WTC11 (cell line): ENCODE measurements around the gene KRTAP10-2. TPM values are rescaled to one million over a fixed set of nuclear protein-coding genes. Genes with fewer than 3 reads are reported as not detected.
"Not testable (repeated sequence)": the region's sequence is repeated elsewhere in the genome, so short reads cannot be mapped to it uniquely, and the experiment has no call there.

ENCODE experiments used
- ATAC-seq: fragments of 200-7000 bp; cut with Tn5 transposase; 2 replicates; pipeline ENCODE4 v1.10.0; 2021; ENCODE audit warnings: mild to moderate bottlenecking, moderate library complexity
- CTCF ChIA-PET: fragments of 300-600 bp; sonication (Branson Sonifier 250); formaldehyde crosslinking; loops from one replicate; lab custom pipeline; 2021; ENCODE audit warnings: antibody characterized with exemption; lab: Charles Lee
- POLR2A ChIA-PET: fragments of 350-600 bp; sonication (Branson Sonifier 250); formaldehyde crosslinking; loops from one replicate; lab custom pipeline; 2021; ENCODE audit warnings: antibody characterized with exemption; lab: Charles Lee
- DNase-seq: peaks from one replicate; pipeline ENCODE4 v3.0.0; 2021; ENCODE audit warnings: low spot score
- H3K27ac Mint-ChIP-seq: 2 replicates; pipeline ENCODE4 v1.8.0; 2021; ENCODE audit warnings: mixed read lengths
- H3K27me3 Mint-ChIP-seq: 2 replicates; pipeline ENCODE4 v1.8.0; 2021; ENCODE audit warnings: low read depth, mild to moderate bottlenecking, moderate library complexity, mixed read lengths
- H3K36me3 Mint-ChIP-seq: 2 replicates; pipeline ENCODE4 v1.8.0; 2021; ENCODE audit warnings: mixed read lengths
- H3K4me1 Mint-ChIP-seq: 2 replicates; pipeline ENCODE4 v1.8.0; 2022; ENCODE audit warnings: mixed read lengths
- H3K4me3 Mint-ChIP-seq: 2 replicates; pipeline ENCODE4 v1.8.0; 2021; ENCODE audit warnings: mild to moderate bottlenecking, moderate library complexity, mixed read lengths
- H3K9me3 Mint-ChIP-seq: 2 replicates; pipeline ENCODE4 v1.8.0; 2021; ENCODE audit warnings: mixed read lengths
- AFF4 ChIP-seq: sonication (generic); formaldehyde crosslinking; IDR thresholded peaks from 2 replicates; pipeline ENCODE4 v1.8.1; 2023; ENCODE audit warnings: mild to moderate bottlenecking, missing genetic modification reagents, borderline replicate concordance
- CBFB ChIP-seq: sonication (generic); formaldehyde crosslinking; IDR thresholded peaks from 2 replicates; pipeline ENCODE4 v1.8.1; 2022; ENCODE audit warnings: mild to moderate bottlenecking, low read depth, missing genetic modification reagents
- E2F1 ChIP-seq: sonication (generic); formaldehyde crosslinking; IDR thresholded peaks from 2 replicates; pipeline ENCODE4 v1.8.0; 2022; ENCODE audit warnings: mild to moderate bottlenecking, missing genetic modification reagents
- ELF4 ChIP-seq: sonication (generic); formaldehyde crosslinking; IDR thresholded peaks from 2 replicates; pipeline ENCODE4 v1.8.1; 2022; ENCODE audit warnings: low read depth, mild to moderate bottlenecking, moderate library complexity, missing genetic modification reagents
- ESRRA ChIP-seq: sonication (generic); formaldehyde crosslinking; IDR thresholded peaks from 2 replicates; pipeline ENCODE4 v1.8.1; 2022; ENCODE audit warnings: mild to moderate bottlenecking, missing genetic modification reagents, borderline replicate concordance
- HMGA2 ChIP-seq: fragments of 250-450 bp; sonication (Bioruptor Pico); IDR thresholded peaks from 2 replicates; pipeline ENCODE4 v1.4.0; 2021; ENCODE audit warnings: mild to moderate bottlenecking, moderate library complexity
- NFATC4 ChIP-seq: fragments of 250-450 bp; sonication (Bioruptor Pico); IDR thresholded peaks from 2 replicates; pipeline ENCODE4 v1.9.0; 2021; ENCODE audit warnings: mild to moderate bottlenecking
- STAT6 ChIP-seq: sonication (generic); formaldehyde crosslinking; conservative IDR thresholded peaks from 2 replicates; pipeline ENCODE4 v1.8.1; 2023; ENCODE audit warnings: mild to moderate bottlenecking, low read depth, missing genetic modification reagents, moderate library complexity
- ZNF219 ChIP-seq: sonication (generic); formaldehyde crosslinking; IDR thresholded peaks from 2 replicates; pipeline ENCODE4 v1.8.0; 2023; ENCODE audit warnings: missing genetic modification reagents, mild to moderate bottlenecking, borderline replicate concordance
- ZNF281 ChIP-seq: sonication (generic); formaldehyde crosslinking; IDR thresholded peaks from 2 replicates; pipeline ENCODE4 v1.8.0; 2023; ENCODE audit warnings: mild to moderate bottlenecking, missing genetic modification reagents
- total RNA-seq: library from RNA; stranded (reverse); gene quantifications from 3 replicates; pipeline ENCODE4 v1.2.3, GENCODE V29; 2021

The KRTAP10-2 gene
- total RNA-seq, 1 experiment from 2014 or later, result not detected

- CTCF ChIA-PET, result interaction anchor here (1.3 kb wide), 1 partner anchor 48 kb away, joined by 5 read pairs; no protein-coding TSS in a partner anchor
- H3K27ac Mint-ChIP-seq, ATAC-seq: not testable (repeated sequence)
Observed at GRCh38 chr21:44558329-44558675, 7.0 kb upstream of the KRTAP10-2 start.

GRCh38 chr21:44557491-44558328 lies 6.4 kb upstream of the KRTAP10-2 start:
- POLR2A ChIA-PET, result no interaction called here
- ATAC-seq, result no peak; the same call in 1 of the 2 replicates

More at GRCh38 chr21:44558329-44558675, 7.0 kb upstream of the KRTAP10-2 start:
- DNase-seq, H3K27me3 Mint-ChIP-seq, H3K9me3 Mint-ChIP-seq, H3K36me3 Mint-ChIP-seq, H3K4me3 Mint-ChIP-seq, POLR2A ChIA-PET: not testable (repeated sequence)
- H3K4me1 Mint-ChIP-seq, result peaks cover 12% of the 10 kb centered on the region

More at GRCh38 chr21:44557491-44558328, 6.4 kb upstream of the KRTAP10-2 start:
- Mint-ChIP-seq H3K36me3 (no peaks in the 10 kb centered on the region), H3K4me3 (no peak overlapping the region), H3K9me3 (peaks cover 10% of the 10 kb centered on the region), H3K4me1 (peaks cover 18% of the 10 kb centered on the region), H3K27ac (no peak overlapping the region), H3K27me3 (no peaks in the 10 kb centered on the region; the same call in none of the 2 replicates)
- CTCF ChIA-PET, result interaction anchor here (0.6 to 1.3 kb wide), 2 partner anchors 47 to 142 kb away, joined by 5 read pairs; no protein-coding TSS in a partner anchor
- no peak for DNase-seq
- no peak for TF ChIP-seq STAT6 (CRISPR knock-in tag)
- no peak for TF ChIP-seq E2F1
- no peak for TF ChIP-seq ESRRA (CRISPR knock-in tag)
- no peak for TF ChIP-seq CBFB (CRISPR knock-in tag)
- TF ChIP-seq AFF4, result no peak
- TF ChIP-seq ELF4 (CRISPR knock-in tag), result no peak
- no peak for TF ChIP-seq ZNF219
- no peak for TF ChIP-seq NFATC4 (CRISPR knock-in tag)
- no peak for TF ChIP-seq HMGA2 (CRISPR knock-in tag)
- no peak for TF ChIP-seq ZNF281 (CRISPR knock-in tag)
